MM.1S (cell line): ENCODE measurements around the gene NTRK3.
A peak's percentile ranks its signal among the peaks of the same experiment; 100 is the strongest.

Experiments
- DNase-seq: peaks from one replicate; pipeline ENCODE4 v3.0.0-alpha.2; 2015
- H2AFZ ChIP-seq: fragments of 300-600 bp; sonication (generic); 2 replicates; pipeline ENCODE4 v1.6.0; 2016; ENCODE audit warnings: antibody characterized with exemption, low read length
- H3F3A ChIP-seq: fragments of 300-600 bp; sonication (generic); 2 replicates; pipeline ENCODE4 v1.6.1; 2016; ENCODE audit warnings: mild to moderate bottlenecking, antibody characterized with exemption, low read length, moderate library complexity, mixed read lengths; ENCODE audit not compliant: insufficient read depth
- H3K27ac ChIP-seq: fragments of 300-600 bp; sonication (generic); 2 replicates; pipeline ENCODE4 v1.5.1; 2016; ENCODE audit warnings: mild to moderate bottlenecking, low read length
- H3K27me3 ChIP-seq: fragments of 300-600 bp; sonication (generic); replicated peaks from 2 replicates; pipeline ENCODE4 v1.6.0; 2016; ENCODE audit warnings: low read length; ENCODE audit not compliant: insufficient read depth
- H3K36me3 ChIP-seq: fragments of 300-600 bp; sonication (generic); replicated peaks from 2 replicates; pipeline ENCODE4 v1.6.1; 2016; ENCODE audit warnings: mild to moderate bottlenecking, low read length, mixed read lengths; ENCODE audit not compliant: insufficient read depth
- H3K4me1 ChIP-seq: fragments of 300-600 bp; sonication (generic); 2 replicates; pipeline ENCODE4 v1.6.1; 2016; ENCODE audit warnings: low read length, mixed read lengths
- H3K4me2 ChIP-seq: fragments of 300-600 bp; sonication (generic); 2 replicates; pipeline ENCODE4 v1.6.0; 2016; ENCODE audit warnings: low read depth, low read length
- H3K4me3 ChIP-seq: fragments of 300-600 bp; sonication (generic); 2 replicates; pipeline ENCODE4 v1.5.1; 2016; ENCODE audit warnings: low read length, mixed read lengths
- H3K79me2 ChIP-seq: fragments of 300-600 bp; sonication (generic); 2 replicates; pipeline ENCODE4 v1.6.1; 2016; ENCODE audit warnings: mixed run types, low read length, mixed read lengths
- H3K9ac ChIP-seq: fragments of 300-600 bp; sonication (generic); 2 replicates; pipeline ENCODE4 v1.6.1; 2016; ENCODE audit warnings: low read length, mixed read lengths
- H3K9me2 ChIP-seq: fragments of 300-600 bp; sonication (generic); replicated peaks from 2 replicates; pipeline ENCODE4 v1.6.1; 2016; ENCODE audit warnings: mild to moderate bottlenecking, low read length, mixed read lengths; ENCODE audit not compliant: insufficient read depth
- H3K9me3 ChIP-seq: fragments of 300-600 bp; sonication (generic); replicated peaks from 2 replicates; pipeline ENCODE4 v1.6.1; 2016; ENCODE audit warnings: mild to moderate bottlenecking, low read length, mixed read lengths; ENCODE audit not compliant: insufficient read depth
- H4K20me1 ChIP-seq: fragments of 300-600 bp; sonication (generic); 2 replicates; pipeline ENCODE4 v1.6.1; 2016; ENCODE audit warnings: mild to moderate bottlenecking, low read length, moderate library complexity, mixed read lengths; ENCODE audit not compliant: insufficient read depth
- EZH2 ChIP-seq: fragments of 300-600 bp; sonication (generic); optimal IDR thresholded peaks from 2 replicates; pipeline ENCODE3; 2017; ENCODE audit warnings: low read depth, mild to moderate bottlenecking, antibody characterized with exemption, low read length, mixed read lengths
- EZH2phosphoT487 ChIP-seq: fragments of 300-600 bp; sonication (generic); IDR thresholded peaks from 2 replicates; pipeline ENCODE4 v1.6.1; 2018; ENCODE audit warnings: antibody characterized with exemption, low read length
- TF ChIP-seq, protein P1 (sequence below): fragments of 300-600 bp; sonication (generic); IDR thresholded peaks from 2 replicates; pipeline ENCODE4 v1.5.1; 2016; ENCODE audit warnings: antibody characterized with exemption, low read length, mixed read lengths

Gene NTRK3

DNA sequence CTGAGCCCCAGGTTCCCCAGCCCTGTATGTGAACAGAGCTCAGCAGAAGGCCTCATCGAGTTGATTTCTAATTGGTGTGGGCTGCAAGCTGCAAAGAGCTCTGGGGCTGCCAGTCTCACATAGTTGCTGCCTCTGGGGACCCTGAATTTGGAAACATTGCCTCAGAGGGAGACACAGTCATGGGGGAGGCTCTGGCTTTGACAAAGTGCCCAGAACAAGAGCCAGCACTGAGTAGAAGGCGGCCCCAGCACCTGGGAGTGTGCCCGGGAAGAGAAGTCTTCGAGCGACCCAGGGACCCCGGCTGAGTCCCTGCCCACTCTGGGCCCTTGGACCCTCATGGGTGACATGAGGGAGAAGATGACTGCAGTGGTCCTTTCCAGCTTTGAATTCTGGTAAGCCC lies 7.3 kb downstream of the NTRK3 start:
- no peak overlapping the region for H3K4me2 ChIP-seq
- H3K36me3 ChIP-seq, result no peaks in the 10 kb centered on the region
- no peak overlapping the region for H3K27ac ChIP-seq
- no peaks in the 10 kb centered on the region for H4K20me1 ChIP-seq
- no peaks in the 10 kb centered on the region for H3K79me2 ChIP-seq
- H3K27me3 ChIP-seq, result no peaks in the 10 kb centered on the region
- peaks cover 23% of the 10 kb centered on the region for H3K4me1 ChIP-seq
- H3K9me3 ChIP-seq, result no peaks in the 10 kb centered on the region
- no peak overlapping the region for H2AFZ ChIP-seq
- no peak overlapping the region for H3K9ac ChIP-seq
- no peak for DNase-seq
- H3F3A ChIP-seq, result peaks cover 7% of the 10 kb centered on the region; the same call in 1 of the 2 replicates
- H3K4me3 ChIP-seq, result no peak overlapping the region
- H3K9me2 ChIP-seq, result no peaks in the 10 kb centered on the region
- TF ChIP-seq, protein P1, sequence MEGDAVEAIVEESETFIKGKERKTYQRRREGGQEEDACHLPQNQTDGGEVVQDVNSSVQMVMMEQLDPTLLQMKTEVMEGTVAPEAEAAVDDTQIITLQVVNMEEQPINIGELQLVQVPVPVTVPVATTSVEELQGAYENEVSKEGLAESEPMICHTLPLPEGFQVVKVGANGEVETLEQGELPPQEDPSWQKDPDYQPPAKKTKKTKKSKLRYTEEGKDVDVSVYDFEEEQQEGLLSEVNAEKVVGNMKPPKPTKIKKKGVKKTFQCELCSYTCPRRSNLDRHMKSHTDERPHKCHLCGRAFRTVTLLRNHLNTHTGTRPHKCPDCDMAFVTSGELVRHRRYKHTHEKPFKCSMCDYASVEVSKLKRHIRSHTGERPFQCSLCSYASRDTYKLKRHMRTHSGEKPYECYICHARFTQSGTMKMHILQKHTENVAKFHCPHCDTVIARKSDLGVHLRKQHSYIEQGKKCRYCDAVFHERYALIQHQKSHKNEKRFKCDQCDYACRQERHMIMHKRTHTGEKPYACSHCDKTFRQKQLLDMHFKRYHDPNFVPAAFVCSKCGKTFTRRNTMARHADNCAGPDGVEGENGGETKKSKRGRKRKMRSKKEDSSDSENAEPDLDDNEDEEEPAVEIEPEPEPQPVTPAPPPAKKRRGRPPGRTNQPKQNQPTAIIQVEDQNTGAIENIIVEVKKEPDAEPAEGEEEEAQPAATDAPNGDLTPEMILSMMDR, result no peak
- TF ChIP-seq EZH2 (no peak), EZH2phosphoT487 (no peak)

GRCh38 chr15:88247914-88248313 lies 8.6 kb downstream of the NTRK3 start:
- Histone ChIP-seq H3K4me1 (peaks cover 31% of the 10 kb centered on the region), H3K79me2 (no peaks in the 10 kb centered on the region)

DNA sequence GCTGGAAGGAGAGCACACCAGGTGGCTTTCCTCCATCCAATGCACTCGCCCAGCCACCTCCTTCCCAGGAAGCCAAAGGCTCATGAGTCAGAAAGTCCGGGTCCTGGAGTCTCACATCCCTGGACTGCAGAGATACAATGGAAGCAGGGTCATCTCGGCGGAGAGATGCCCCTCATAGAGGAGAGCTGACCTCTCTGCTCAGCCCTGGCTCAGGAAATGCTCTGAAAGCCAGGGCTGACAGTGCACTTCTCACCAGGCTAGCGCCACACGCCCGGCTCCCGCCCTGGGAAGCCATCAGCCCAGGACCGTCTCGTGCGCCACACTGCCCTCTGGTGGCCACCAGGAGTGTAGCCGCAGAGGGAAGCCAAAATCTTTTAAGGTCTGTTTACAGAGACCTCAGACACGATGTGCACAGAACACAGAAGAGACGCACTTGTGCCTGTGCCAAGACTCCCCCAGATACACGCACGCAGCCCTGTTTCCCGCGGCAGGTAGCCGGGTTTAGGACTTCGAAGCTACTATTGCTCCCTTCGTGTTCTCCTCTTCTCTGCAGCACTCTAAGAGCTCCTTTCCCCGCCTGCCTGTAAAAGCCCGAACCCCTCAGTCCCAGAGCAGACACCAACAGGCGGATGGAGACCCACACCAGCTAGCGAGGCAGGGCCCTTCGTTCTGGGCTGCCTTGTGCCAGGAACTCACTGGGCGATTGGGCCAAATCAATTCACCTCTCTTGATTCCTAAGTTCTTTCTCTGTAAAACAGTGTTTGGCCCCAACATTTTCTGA lies 9.7 kb downstream of the NTRK3 start:
- Histone ChIP-seq H3K9ac (peak overlapping the region; percentile 21; the same call in 1 of the 2 replicates), H3K4me3 (peak overlapping the region; percentile 32), H3K79me2 (no peaks in the 10 kb centered on the region), H3K4me1 (peaks cover 31% of the 10 kb centered on the region), H2AFZ (peak overlapping the region; percentile 59), H3K27ac (peak overlapping the region; percentile 52; the same call in 1 of the 2 replicates), H3K9me2 (no peaks in the 10 kb centered on the region), H3K4me2 (peak overlapping the region; percentile 70), H3K36me3 (no peaks in the 10 kb centered on the region), H3F3A (peaks cover 7% of the 10 kb centered on the region; the same call in 1 of the 2 replicates), H4K20me1 (no peaks in the 10 kb centered on the region), H3K9me3 (no peaks in the 10 kb centered on the region), H3K27me3 (no peaks in the 10 kb centered on the region)
- TF ChIP-seq, protein P1, result peak; percentile 95
- TF ChIP-seq EZH2phosphoT487, result no peak
- peak; percentile 89 for DNase-seq

More at GRCh38 chr15:88247914-88248313, 8.6 kb downstream of the NTRK3 start:
- H3K4me3 ChIP-seq, result no peak overlapping the region
- DNase-seq, result no peak
- H3K27ac ChIP-seq, result no peak overlapping the region
- H3K9me3 ChIP-seq, result no peaks in the 10 kb centered on the region
- no peak overlapping the region for H2AFZ ChIP-seq
- no peaks in the 10 kb centered on the region for H3K27me3 ChIP-seq
- no peak overlapping the region for H3K9ac ChIP-seq
- H3F3A ChIP-seq, result peaks cover 7% of the 10 kb centered on the region; the same call in 1 of the 2 replicates
- H3K4me2 ChIP-seq, result no peak overlapping the region
- H3K9me2 ChIP-seq, result no peaks in the 10 kb centered on the region
- TF ChIP-seq EZH2 (no peak), EZH2phosphoT487 (no peak)
- TF ChIP-seq, protein P1, result no peak
- H3K36me3 ChIP-seq, result no peaks in the 10 kb centered on the region
- no peaks in the 10 kb centered on the region for H4K20me1 ChIP-seq
